HG03135 (cell line): ENCODE data around the gene KLHDC8A.

ENCODE experiments used
- ATAC-seq: cut with Tn5 transposase; IDR thresholded peaks from one replicate; pipeline ENCODE4 v1.9.1; 2021; ENCODE audit warnings: mild to moderate bottlenecking, moderate library complexity; ENCODE audit not compliant: unreplicated experiment

The KLHDC8A gene

GRCh38 chr1:205319081-205320018, 37.4 kb downstream of the KLHDC8A start:
- ATAC-seq, result no peak

- ATAC-seq, result no peak
These were observed 38.3 kb downstream of the KLHDC8A start for GRCh38 chr1:205318231-205318991.

- no peak for ATAC-seq
These were observed 39.3 kb downstream of the KLHDC8A start for GRCh38 chr1:205317311-205317917.

GRCh38 chr1:205316161-205316566, 40.6 kb downstream of the KLHDC8A start:
- no peak for ATAC-seq

- no peak for ATAC-seq
These were observed 41.6 kb downstream of the KLHDC8A start for GRCh38 chr1:205315008-205315618.

GRCh38 chr1:205313563-205314308, 43.0 kb downstream of the KLHDC8A start:
- no peak for ATAC-seq

GRCh38 chr1:205312866-205313562, 43.7 kb downstream of the KLHDC8A start:
- no peak for ATAC-seq

- ATAC-seq, result no peak
These were observed 45.6 kb downstream of the KLHDC8A start for GRCh38 chr1:205310976-205311704.

GRCh38 chr1:205309741-205310140, 47.0 kb downstream of the KLHDC8A start:
- no peak for ATAC-seq

- no peak for ATAC-seq
These were observed 49.7 kb downstream of the KLHDC8A start for GRCh38 chr1:205306929-205307566.

GRCh38 chr1:205304695-205305070, 52.0 kb downstream of the KLHDC8A start:
- ATAC-seq, result no peak

GRCh38 chr1:205304046-205304694, 52.6 kb downstream of the KLHDC8A start:
- no peak for ATAC-seq

- no peak for ATAC-seq
These were observed 53.4 kb downstream of the KLHDC8A start for GRCh38 chr1:205303247-205303888.

- ATAC-seq, result no peak
These were observed 54.7 kb downstream of the KLHDC8A start for GRCh38 chr1:205301842-205302588.

GRCh38 chr1:205301205-205301821, 55.4 kb downstream of the KLHDC8A start:
- ATAC-seq, result no peak

GRCh38 chr1:205300149-205300548, 56.6 kb downstream of the KLHDC8A start:
- no peak for ATAC-seq
